Measurements from ENCODE around the gene ACSL6.
"Not testable (repeated sequence)": the region's sequence is repeated elsewhere in the genome, so short reads cannot be mapped to it uniquely, and the experiment has no call there.

Gene ACSL6

DNA sequence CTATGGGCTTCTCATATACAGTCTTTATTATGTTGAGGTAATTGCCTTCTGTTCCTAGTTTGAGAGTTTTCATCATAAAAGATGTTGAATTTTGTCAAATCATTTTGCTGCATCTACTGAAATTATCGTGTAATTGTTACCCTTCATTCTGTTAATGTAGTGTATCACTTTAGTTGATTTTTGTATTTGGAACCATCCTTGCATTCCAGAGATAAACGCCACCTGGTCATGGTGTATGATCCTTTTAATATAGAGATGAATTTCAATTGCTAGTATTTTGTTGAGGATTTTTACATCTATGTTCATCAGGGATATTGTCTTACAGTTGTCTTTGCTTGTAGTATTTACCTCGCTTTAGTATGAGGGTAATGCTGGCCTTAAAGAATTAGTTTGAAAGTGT, 85.3 kb downstream of the ACSL6 start:
- no peak for FAIRE-seq

DNA sequence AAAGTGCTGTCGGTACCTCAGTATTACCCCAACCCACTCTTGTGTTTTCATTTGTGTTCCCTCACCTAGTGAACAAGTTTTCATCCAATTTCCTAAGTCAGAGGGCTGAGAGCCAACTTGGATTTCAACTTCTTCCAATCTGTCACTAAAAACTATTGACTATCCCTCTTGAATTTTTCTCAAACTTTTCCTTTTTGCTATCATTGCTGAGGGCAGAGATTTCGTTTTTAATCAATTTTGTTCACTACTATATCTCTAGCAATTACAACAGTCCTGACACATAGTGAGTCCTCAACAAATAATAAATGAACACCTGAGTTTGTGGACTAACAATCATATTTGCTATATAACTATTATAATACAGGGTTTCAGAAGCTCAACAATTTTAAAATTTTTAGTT, 95.0 kb downstream of the ACSL6 start:
- FAIRE-seq, result no peak

DNA sequence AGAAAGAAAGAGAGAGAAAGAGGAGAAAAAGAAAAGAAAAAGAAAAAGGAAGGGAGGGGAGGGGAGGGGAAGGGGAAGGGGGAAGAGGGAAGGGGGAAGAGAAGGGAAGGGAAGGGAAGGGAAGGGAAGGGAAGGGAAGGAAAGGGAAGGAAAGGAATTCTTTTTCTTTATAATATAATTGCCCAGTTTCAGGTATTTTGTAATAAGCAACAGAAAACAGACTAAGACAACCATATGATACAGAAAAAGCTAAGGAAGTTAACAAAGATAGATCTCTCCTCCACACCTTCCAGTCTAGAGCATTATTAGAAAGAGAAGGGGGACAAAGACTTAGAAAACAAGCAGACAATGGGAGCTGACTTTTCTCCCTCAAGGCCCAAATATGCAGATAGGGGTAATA, 97.0 kb downstream of the ACSL6 start:
- FAIRE-seq, result no peak

DNA sequence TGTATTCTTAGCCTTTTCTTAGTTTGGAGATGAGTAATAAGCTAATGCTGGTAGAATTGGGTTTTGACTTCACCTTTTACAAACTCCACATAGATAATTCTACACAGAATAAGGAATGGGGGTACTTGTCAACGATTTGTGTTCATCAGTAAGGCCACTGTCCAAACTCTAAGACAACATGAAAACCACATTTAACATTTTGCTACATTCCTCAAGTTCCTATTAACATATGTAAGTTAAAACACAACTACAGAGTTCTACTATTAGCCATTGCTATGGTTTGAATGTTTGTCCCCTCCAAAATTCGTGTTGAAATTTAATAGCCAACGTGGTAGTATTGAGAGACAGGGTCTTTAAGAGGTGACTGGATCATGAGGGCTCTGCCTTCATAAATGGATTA, 97.9 kb downstream of the ACSL6 start:
- FAIRE-seq, result no peak

DNA sequence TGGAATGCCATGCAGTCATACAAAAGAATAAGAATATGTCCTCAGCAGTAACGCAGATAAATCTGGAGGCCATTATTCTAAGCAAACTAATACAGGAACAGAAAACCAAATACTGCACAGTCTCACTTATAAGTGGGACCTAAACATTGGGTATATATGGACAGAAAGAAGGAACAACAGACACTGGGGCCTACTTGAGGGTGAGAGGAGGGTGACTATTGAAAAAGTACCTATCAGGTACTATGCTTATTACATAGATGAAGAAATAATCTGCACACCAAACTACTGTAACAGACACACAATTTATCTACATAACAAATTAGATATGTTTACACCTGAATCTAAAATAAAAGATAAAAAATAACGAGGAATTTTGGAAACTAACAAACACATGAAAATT, 104.8 kb downstream of the ACSL6 start:
- no peak for FAIRE-seq

DNA sequence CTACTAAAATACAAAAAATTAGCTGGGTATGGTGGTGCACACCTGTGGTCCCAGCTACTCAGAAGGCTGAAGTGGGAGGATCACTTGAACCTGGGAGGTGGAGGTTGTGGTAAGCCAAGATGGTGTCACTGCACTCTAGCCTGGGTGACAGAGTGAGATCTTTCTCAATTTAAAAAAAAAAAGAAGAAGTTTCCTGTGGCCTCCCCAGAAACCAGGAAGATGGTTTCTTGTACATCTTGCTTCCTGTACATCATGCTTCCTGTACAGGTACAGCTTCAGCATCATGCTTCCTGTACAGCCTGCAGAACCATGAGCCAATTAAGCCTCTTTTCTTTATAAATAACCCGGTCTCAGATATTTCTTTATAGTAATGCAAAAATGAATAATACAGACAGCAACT, 109.2 kb downstream of the ACSL6 start:
- FAIRE-seq, result not testable (repeated sequence)
